Spleen (tissue), 11 donors: ENCODE data around the gene HSD17B13. TPM values are rescaled to one million over a fixed set of nuclear protein-coding genes. Genes with fewer than 3 reads are reported as not detected.

Source experiments
- DNase-seq: peaks from one replicate; pipeline ENCODE4 v3.0.0-alpha.2; 2020
- H3K27ac ChIP-seq, 8 donors: fragments of 200-600 bp; sonication (generic) in 7 of 8; 1 replicate in 4 of 8; 2 replicates in 4 of 8; pipeline versions ENCODE4 v1.5.0 to v1.8.0; 2016 to 2021; ENCODE audit warnings: inconsistent platforms in 4 of 8, mild to moderate bottlenecking in 4 of 8, moderate library complexity in 1 of 8
- H3K27me3 ChIP-seq, 7 donors: fragments of 200-600 bp; sonication (generic) in 6 of 7; replicated peaks in 1 of 7; 1 replicate in 4 of 7; 2 replicates in 3 of 7; pipeline versions ENCODE4 v1.5.0 to v1.8.0; 2016 to 2021; ENCODE audit warnings: inconsistent platforms in 3 of 7, mild to moderate bottlenecking in 1 of 7
- H3K36me3 ChIP-seq, 6 donors: fragments of 200-600 bp; sonication (generic) in 5 of 6; 1 replicate in 4 of 6; 2 replicates in 2 of 6; pipeline versions ENCODE4 v1.5.0 to v1.8.0; 2016 to 2021; ENCODE audit warnings: inconsistent platforms in 2 of 6
- H3K4me1 ChIP-seq, 6 donors: fragments of 200-600 bp; sonication (generic) in 5 of 6; 1 replicate in 3 of 6; 2 replicates in 3 of 6; pipeline versions ENCODE4 v1.5.0 to v1.8.0; 2016 to 2021; ENCODE audit warnings: inconsistent platforms in 3 of 6
- H3K4me3 ChIP-seq, 8 donors: fragments of 200-600 bp; sonication (generic) in 7 of 8; 1 replicate in 4 of 8; 2 replicates in 4 of 8; pipeline versions ENCODE4 v1.5.0 to v1.8.0; 2016 to 2021; ENCODE audit warnings: inconsistent platforms in 4 of 8, mild to moderate bottlenecking in 4 of 8, moderate library complexity in 2 of 8
- H3K9me3 ChIP-seq, 8 donors: fragments of 200-600 bp; sonication (generic) in 7 of 8; 1 replicate in 4 of 8; 2 replicates in 4 of 8; pipeline versions ENCODE4 v1.5.0 to v1.8.0; 2016 to 2021; ENCODE audit warnings: inconsistent platforms in 4 of 8
- CTCF ChIP-seq, 11 experiments: fragments of 200-600 bp in 7 of 11; fragments of 450-650 bp in 4 of 11; sonication (generic) in 4 of 11; IDR thresholded peaks in 8 of 11; conservative IDR thresholded peaks in 3 of 11; 1 replicate in 7 of 11; 2 replicates in 4 of 11; pipeline versions ENCODE4 v1.4.0 to v1.8.0; 2016 to 2021; ENCODE audit warnings: antibody characterized with exemption in 11 of 11, inconsistent platforms in 4 of 11, mild to moderate bottlenecking in 1 of 11
- POLR2A ChIP-seq, 3 donors: fragments of 450-650 bp; IDR thresholded peaks; one replicate each; pipeline ENCODE4 v1.5.1; 2017; ENCODE audit warnings: antibody characterized with exemption in 3 of 3, mild to moderate bottlenecking in 1 of 3
- POLR2AphosphoS5 ChIP-seq, 3 donors: sonication (generic); formaldehyde crosslinking; IDR thresholded peaks; one replicate each; pipeline ENCODE4 v1.5.1; 2017; ENCODE audit warnings: antibody characterized with exemption in 3 of 3
- WGBS, 5 donors: extraction: QIAGEN DNeasy Blood & Tissue Kit in 3 of 5; methylation state at CpG; one replicate each; pipeline versions ENCODE4 v1.1.5 to v1.1.7; 2013 to 2018; 5-methylcytosine and 5-hydroxymethylcytosine counted together
- intact Hi-C: fragments of 100-400 bp; cut with DNase I; formaldehyde crosslinking; loops from one replicate; pipeline ENCODE4 v1.15.0; 2023; ENCODE audit warnings: low total_unique reads
- polyA plus RNA-seq, 3 donors: library from polyadenylated mRNA; stranded (reverse); fragments of 200-250 nt; gene quantifications; one replicate each; pipeline ENCODE4 v1.2.1, GENCODE V29; 2013
- total RNA-seq, 7 donors: library from RNA; depleted of rRNA in 3 of 7; stranded (reverse); fragments of >200 nt in 3 of 7; fragmentation: NEBNext Ultra II Directional in 4 of 7; extraction: Animal tissue kit (Norgen Biotek cat#: 25700) in 4 of 7; gene quantifications; one replicate each; pipeline versions ENCODE4 v1.1.0 to v1.2.1, GENCODE V29; 2016 to 2021
- donor health status: healthy with polysubstance abuse.
- donor health status: DM: no; HTN: no; CAD: no; lungs with moderate emphysema.
- donor health status: DM: no; HTN: no; CAD: no.
- donor health status: Bipolar disorder and iron deficiency.
- donor health status: healthy.
- donor health status: DM: no; HTN: no; CAD: no.
- donor health status: DM: yes; HTN: yes; CAD: no.

The HSD17B13 gene
- total and polyA plus RNA-seq, 10 donors, result 0.09 to 1.2 (median 0.40) TPM

GRCh38 chr4:87275311-87275710 is 47.4 kb downstream of the HSD17B13 start:
- no peak overlapping the region for H3K27ac ChIP-seq
- H3K36me3 ChIP-seq, result no peaks in the 10 kb centered on the region
- no peak for DNase-seq
- intact Hi-C loops, result no loop called here
- H3K9me3 ChIP-seq, result no peaks in the 10 kb centered on the region
- no peak overlapping the region for H3K4me3 ChIP-seq
- 91 to 97% (median 95%) methylated on average over 2 of the region's 2 CpGs for WGBS, 5 donors
- no peaks in the 10 kb centered on the region for H3K4me1 ChIP-seq
- TF ChIP-seq CTCF (IDR thresholded peaks at IDR 0.05 in 8 of 11, conservative IDR thresholded peaks at IDR 0.05 in 3 of 11) (no peak), POLR2A (IDR thresholded peaks at IDR 0.05) (no peak), POLR2AphosphoS5 (IDR thresholded peaks at IDR 0.05) (no peak)
- H3K27me3 ChIP-seq, result peaks cover 0 to 3% (median 0%) of the 10 kb centered on the region in 7 donors

GRCh38 chr4:87274803-87275202 is 47.9 kb downstream of the HSD17B13 start:
- peaks cover 0 to 3% (median 0%) of the 10 kb centered on the region in 7 donors for H3K27me3 ChIP-seq
- H3K36me3 ChIP-seq, result no peaks in the 10 kb centered on the region
- H3K27ac ChIP-seq, result no peak overlapping the region
- no peaks in the 10 kb centered on the region for H3K4me1 ChIP-seq
- H3K9me3 ChIP-seq, result no peaks in the 10 kb centered on the region
- H3K4me3 ChIP-seq, result no peak overlapping the region
- TF ChIP-seq POLR2A (IDR thresholded peaks at IDR 0.05) (no peak), POLR2AphosphoS5 (IDR thresholded peaks at IDR 0.05) (no peak), CTCF (IDR thresholded peaks at IDR 0.05 in 8 of 11, conservative IDR thresholded peaks at IDR 0.05 in 3 of 11) (no peak)
- no peak for DNase-seq
- intact Hi-C loops, result no loop called here

- no peaks in the 10 kb centered on the region for H3K9me3 ChIP-seq
- no peaks in the 10 kb centered on the region for H3K36me3 ChIP-seq
- peaks cover 0 to 3% (median 0%) of the 10 kb centered on the region in 7 donors for H3K27me3 ChIP-seq
- no peak for DNase-seq
- H3K4me3 ChIP-seq, result no peak overlapping the region
- no peak overlapping the region for H3K27ac ChIP-seq
- intact Hi-C loops, result no loop called here
- H3K4me1 ChIP-seq, result no peaks in the 10 kb centered on the region
- TF ChIP-seq POLR2A (IDR thresholded peaks at IDR 0.05) (no peak), POLR2AphosphoS5 (IDR thresholded peaks at IDR 0.05) (no peak), CTCF (IDR thresholded peaks at IDR 0.05 in 8 of 11, conservative IDR thresholded peaks at IDR 0.05 in 3 of 11) (no peak)
These were observed 48.4 kb downstream of the HSD17B13 start for GRCh38 chr4:87274327-87274726.

GRCh38 chr4:87270825-87271224 is 51.9 kb downstream of the HSD17B13 start:
- Histone ChIP-seq H3K27ac (no peak overlapping the region), H3K4me1 (no peaks in the 10 kb centered on the region), H3K4me3 (no peak overlapping the region), H3K36me3 (no peaks in the 10 kb centered on the region), H3K27me3 (no peaks in the 10 kb centered on the region), H3K9me3 (no peaks in the 10 kb centered on the region)
- WGBS, 5 donors, result 69 to 89% (median 79%) methylated on average over 7 of the region's 7 CpGs
- DNase-seq, result no peak
- intact Hi-C loops, result no loop called here
- TF ChIP-seq CTCF (IDR thresholded peaks at IDR 0.05 in 8 of 11, conservative IDR thresholded peaks at IDR 0.05 in 3 of 11) (no peak), POLR2AphosphoS5 (IDR thresholded peaks at IDR 0.05) (no peak), POLR2A (IDR thresholded peaks at IDR 0.05) (no peak)
